Right lung (tissue), 5 donors: ENCODE results near the gene RSRC1. TPM values are rescaled to one million over a fixed set of nuclear protein-coding genes. Genes with fewer than 3 reads are reported as not detected.
"Not testable (repeated sequence)": the region's sequence is repeated elsewhere in the genome, so short reads cannot be mapped to it uniquely, and the experiment has no call there.

Source experiments
- DNase-seq, 2 donors: peaks; one replicate each; pipeline ENCODE4 v3.0.0-alpha.2; 2013
- polyA plus RNA-seq, 5 donors: library from polyadenylated mRNA; unstranded; fragments of 120-200 nt; gene quantifications; one replicate each; pipeline versions ENCODE4 v1.2.1 to v1.2.3, GENCODE V29; 2013; ENCODE audit warnings: inconsistent platforms in 1 of 5, low replicate concordance in 1 of 5; ENCODE audit not compliant: insufficient read length in 5 of 5, insufficient read depth in 1 of 5

RSRC1 gene
- polyA plus RNA-seq, 5 donors: 21.7 to 31.7 (median 28.6) TPM

DNA sequence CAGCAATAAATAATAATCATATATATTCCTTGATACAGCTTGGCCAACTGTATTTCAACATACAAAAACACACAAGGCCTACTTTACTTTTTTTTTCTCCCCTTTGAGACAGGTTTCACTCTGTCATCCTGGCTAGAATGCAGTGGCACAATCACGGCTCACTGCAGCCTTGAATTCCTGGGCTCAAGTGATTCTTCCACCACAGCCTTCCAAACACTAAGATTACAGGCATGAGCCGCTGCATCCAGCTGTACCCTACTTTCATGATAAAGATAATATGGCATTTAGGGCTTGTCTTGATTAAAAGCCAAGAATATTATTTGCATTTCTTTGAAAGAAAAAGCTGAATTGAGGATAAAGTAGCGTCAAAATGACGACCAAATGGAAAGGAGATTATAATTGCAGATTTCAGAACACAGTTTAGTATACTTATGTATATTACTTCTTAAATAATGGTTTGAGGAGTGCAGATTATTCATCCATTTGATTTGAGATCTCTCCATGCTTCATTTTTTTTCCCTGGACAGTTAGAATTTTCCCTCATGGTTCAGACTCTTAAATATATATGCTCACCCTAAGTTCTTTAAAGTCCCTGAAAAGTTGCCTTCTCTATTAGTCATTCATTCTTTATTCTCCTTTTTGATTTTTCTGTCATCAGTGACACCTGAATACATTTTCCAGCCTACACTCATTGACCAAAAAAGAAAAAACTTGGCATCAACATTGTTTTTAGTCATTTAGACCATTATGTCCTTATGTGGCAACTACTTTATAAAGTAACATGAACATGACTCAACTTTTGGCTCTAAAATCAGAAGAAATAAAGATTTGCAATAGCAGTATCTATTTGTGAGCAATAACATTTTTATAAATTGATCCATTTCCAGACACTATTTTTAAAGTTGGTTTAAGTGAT lies 412.6 kb downstream of the RSRC1 start:
- no peak for DNase-seq

GRCh38 chr3:158528076-158528674 lies 418.3 kb downstream of the RSRC1 start:
- no peak for DNase-seq

- DNase-seq: no peak
These were observed 421.4 kb downstream of the RSRC1 start for GRCh38 chr3:158531334-158531733.

DNA sequence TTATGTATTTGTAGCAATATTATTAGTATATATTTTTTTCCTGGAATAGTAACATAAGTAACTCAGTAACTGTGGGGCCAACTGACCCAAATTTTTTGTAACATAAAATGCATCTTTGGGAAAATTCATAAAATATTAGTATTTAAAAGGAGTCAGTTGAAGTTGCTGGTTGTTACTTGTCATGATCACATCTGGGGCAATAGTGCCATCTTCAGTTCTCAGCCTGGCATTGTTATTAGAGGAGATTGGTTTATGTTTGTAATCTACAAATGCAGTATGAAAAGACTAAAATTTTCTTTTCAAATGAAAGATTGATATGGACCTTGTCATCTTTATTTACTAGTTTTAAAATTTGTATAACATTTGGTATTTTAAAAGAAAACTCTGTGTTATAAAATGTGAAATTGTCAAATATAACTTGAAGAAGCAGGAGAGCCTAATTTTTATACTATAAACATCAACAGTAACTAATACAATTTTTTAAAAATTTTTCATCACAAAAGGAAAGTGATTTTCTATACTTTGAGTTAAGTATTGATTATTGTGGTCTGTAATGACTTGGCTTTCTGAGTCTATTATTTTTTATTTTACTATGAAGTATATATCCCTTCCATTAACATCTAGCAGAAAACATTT lies 422.3 kb downstream of the RSRC1 start:
- DNase-seq: no peak

DNA sequence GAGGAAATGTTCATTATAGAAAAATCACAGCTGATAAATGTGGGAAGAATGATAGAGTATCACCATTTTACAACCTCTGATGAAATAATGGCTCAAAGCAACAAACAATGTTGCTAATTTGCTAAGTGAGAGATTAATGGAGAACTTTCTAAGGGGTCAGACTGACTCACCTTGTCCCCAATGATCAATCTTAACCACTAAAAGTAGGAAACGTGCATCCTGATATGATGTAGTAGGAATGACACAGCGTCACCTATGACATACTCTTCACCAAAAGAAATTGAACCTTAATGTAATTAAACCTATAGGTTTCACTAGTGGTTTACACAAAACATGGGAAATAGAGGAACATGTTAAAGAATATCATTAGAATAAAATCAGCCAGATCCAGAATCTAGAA lies 426.0 kb downstream of the RSRC1 start:
- no peak for DNase-seq

GRCh38 chr3:158539414-158540014 lies 429.6 kb downstream of the RSRC1 start:
- peak in 1 of 2 donors; percentile 32 for DNase-seq

- DNase-seq: no peak
These were observed 430.2 kb downstream of the RSRC1 start for GRCh38 chr3:158540066-158540465.

GRCh38 chr3:158548691-158549090 lies 438.8 kb downstream of the RSRC1 start:
- peak; percentile 62 for DNase-seq

- not testable (repeated sequence) for DNase-seq
These were observed 440.0 kb downstream of the RSRC1 start for GRCh38 chr3:158549938-158550337.

DNA sequence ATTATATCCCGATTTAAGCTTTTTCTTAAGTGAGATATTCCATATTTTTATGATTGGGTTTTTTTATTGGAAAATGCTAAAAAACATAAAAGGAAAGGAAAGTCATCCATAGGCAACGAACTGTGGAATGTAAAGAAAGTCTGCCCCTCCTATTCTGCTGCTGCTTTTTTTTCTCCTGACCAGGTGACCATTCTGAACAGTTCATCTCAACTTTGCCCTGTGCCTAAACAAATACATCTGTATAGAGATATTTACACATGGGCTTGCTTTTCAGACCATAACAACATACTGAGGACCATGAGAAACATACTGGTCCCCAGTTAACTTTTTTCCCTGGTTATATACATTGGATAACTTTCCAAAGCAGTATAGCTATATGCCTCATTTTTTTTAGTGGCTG lies 442.2 kb downstream of the RSRC1 start:
- DNase-seq: no peak

DNA sequence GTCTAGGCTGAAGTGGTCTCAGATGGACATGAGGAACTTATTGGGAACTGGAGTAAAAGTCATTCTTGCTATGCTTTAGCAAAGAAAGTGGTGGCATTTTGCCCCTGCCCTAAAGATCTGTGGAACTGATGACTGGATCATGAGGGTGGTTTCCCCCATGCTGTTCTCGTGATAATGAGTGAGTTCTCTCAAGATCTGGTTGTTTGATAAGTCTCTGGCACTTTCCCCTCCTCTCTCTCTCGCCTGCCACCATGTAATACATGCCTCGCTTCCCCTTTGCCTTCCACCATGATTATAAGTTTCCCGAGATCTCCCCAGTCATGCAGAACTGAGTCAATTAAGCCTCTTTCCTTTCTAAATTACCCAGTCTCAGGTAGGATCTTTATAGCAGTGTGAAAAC lies 449.6 kb downstream of the RSRC1 start:
- DNase-seq: no peak

DNA sequence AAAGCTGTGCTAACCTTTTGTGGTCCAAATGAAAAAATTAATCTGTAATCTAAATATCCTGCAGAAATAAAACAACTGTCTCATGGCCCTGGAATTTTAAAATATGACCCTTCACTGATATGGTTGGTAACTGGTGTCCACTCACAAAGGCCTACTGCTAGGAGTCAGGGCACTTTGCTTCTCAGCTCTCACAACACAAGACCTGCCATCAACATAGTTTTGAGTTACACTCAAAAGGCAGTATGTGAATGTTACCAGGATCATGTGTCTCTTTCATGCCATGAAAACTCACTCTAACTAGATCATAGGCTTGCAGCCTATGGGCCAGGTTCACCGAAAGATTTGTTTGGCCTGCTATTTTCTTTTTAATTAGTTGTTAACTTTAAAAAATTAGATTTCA lies 451.1 kb downstream of the RSRC1 start:
- DNase-seq: no peak

DNA sequence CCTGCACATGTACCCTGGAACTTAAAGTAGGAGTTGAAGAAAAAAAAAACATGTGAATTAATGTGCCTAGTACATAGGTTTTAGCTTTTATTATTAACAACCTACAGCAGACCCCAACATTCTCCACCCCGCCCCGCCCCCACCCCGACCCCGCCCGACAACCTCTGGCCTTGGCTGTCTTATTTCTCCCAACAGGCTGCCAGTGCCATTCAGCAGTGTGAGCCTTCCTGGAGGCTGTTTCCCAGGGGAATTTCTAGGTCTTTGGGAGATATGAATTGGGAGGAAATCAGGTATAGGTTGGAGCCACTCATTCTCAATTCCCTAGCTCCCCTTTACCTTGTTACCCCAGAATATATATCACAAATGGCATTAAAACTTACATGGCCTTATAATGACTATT lies 452.8 kb downstream of the RSRC1 start:
- no peak for DNase-seq

DNA sequence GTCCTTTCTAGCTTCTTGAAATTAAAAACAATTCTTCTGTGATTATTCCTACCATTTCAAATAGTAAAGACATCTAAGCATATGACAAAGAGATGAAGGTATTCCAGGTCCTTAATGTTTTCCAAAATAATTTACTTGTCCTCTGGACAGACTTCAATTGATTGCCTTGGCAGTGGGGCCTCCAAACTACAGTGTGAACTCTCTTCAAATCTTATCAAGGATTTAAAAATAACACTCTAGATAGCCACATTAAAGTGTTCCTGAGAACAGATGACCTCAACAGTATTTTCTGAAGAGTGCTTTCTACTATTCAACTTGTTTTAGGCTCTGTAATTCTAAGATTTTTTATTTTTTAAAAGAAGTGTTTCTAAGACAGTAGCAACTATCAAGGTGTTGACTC lies 453.2 kb downstream of the RSRC1 start:
- DNase-seq: no peak

DNA sequence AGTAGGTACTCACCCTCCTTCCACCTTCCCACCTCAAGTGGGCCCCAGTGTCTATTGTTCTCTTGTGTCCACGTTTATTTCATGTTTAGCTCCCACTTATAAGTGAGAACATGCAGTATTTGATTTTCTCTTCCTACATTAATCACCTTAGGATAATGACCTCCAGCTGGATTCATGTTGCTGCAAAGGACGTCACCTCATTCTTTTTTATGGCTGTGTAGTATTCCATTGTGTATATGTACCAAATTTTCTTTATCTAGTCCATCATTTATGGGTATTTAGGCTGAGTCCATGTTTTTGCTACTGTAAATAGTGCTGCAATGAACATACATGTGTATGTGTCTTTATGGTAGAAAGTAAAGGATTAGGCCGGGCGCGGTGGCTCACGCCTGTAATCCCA lies 455.2 kb downstream of the RSRC1 start:
- no peak for DNase-seq

DNA sequence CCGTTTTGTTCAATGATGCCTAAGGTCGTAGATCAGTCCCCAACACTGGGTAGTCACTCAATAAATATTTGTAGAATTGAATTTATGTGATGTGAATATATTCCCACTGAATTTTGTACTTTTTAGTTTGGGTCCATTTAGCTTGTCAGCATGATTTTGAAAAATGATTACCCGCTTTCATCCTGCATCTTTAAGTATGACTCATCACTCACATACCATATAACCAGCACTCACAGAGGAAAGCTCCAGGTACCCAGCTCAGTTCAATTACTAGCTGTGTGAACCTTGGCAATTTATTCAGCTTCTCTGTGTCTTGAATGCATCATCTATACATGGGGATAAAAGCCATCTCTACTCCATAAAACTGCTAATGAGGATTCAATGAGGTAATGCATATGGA lies 458.9 kb downstream of the RSRC1 start:
- DNase-seq: no peak

DNA sequence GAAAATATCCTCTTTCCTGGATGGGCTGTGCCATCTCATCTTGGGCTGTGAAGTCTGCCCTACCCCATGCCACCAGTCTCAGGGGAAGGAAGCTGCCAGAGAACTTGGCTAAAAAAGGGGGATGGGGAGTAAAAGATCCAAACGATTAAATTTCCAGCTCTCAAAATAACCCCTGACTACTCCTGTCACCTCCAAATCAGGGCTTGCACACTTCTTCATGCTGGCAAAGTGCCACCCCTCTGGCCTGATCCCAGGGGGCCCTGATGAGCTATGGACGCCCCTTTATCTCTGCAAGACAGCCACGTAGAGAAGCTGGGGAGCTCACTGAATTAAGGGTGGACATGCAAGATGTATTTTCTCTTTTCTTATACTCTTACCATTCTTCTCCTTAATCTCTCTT lies 459.9 kb downstream of the RSRC1 start:
- no peak for DNase-seq

DNA sequence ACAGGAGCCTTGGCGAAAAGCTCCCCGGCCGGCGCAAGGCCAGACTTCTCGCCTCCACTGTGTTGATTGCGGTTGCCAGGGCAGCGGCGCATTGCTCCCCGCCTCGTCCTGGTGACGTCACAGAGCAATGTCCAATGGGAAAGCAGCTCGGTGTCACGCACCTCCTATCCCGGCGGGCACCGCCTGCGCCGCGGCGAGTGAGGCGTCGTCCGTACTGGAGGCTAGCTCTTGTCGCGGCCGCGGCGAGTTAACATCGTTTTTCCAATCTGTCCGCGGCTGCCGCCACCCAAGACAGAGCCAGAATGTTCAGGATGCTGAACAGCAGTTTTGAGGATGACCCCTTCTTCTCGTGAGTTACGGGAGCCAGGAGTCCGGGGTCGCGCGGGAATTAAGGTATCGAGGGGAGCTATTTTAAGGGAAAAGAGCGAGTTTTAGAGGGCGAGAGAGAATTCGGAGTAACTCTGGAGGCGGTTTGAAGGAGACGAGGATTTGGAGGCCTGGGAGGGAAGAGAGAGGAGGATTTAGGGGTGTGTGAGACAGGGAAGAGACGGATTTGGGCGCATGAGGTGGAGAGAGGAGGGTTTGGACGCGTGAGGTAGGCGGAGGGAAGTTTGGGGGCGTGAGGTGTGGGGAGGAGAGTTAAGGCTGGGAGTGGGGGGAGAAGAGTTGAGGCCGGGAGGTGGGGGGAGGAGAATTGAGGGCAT lies 461.3 kb downstream of the RSRC1 start, which contains the start of gene MLF1:
Gene MLF1 (plus strand): TSS at position 196 of the 704 bp plus-strand sequence. CDS start 107 bp downstream, at position 303.
- DNase-seq: peak; percentile 96 to 98

GRCh38 chr3:158571969-158572765 lies 462.3 kb downstream of the RSRC1 start:
- no peak for DNase-seq

GRCh38 chr3:158572766-158573060 lies 462.8 kb downstream of the RSRC1 start:
- DNase-seq: no peak

DNA sequence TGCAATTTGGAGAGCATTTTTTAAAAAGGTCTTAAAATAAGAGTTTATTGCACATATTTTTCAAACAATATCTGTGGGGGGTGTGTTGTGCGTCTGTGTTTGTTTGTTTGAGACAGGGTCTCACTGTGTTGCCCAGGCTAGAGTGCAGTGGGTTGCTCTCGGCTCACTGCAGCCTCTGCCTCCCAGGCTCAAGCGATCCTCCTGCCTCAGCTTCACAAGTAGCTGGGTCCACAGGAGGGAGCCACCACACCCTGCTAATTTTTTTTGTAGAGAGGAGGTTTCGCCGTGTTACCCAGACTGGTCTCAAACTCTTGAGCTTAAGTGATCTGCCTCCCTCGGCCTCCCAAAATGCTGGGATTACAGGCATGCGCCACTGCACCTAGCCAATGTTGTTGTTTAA lies 463.8 kb downstream of the RSRC1 start:
- DNase-seq: no peak
